ENCODE results near the gene AFAP1L2. TPM values are rescaled to one million over a fixed set of nuclear protein-coding genes. Genes with fewer than 3 reads are reported as not detected.
A peak's percentile ranks its signal among the peaks of the same experiment; 100 is the strongest.

The AFAP1L2 gene
- total RNA-seq, 2 donors from 2014 or later = 1.8 to 3.0 TPM

DNA sequence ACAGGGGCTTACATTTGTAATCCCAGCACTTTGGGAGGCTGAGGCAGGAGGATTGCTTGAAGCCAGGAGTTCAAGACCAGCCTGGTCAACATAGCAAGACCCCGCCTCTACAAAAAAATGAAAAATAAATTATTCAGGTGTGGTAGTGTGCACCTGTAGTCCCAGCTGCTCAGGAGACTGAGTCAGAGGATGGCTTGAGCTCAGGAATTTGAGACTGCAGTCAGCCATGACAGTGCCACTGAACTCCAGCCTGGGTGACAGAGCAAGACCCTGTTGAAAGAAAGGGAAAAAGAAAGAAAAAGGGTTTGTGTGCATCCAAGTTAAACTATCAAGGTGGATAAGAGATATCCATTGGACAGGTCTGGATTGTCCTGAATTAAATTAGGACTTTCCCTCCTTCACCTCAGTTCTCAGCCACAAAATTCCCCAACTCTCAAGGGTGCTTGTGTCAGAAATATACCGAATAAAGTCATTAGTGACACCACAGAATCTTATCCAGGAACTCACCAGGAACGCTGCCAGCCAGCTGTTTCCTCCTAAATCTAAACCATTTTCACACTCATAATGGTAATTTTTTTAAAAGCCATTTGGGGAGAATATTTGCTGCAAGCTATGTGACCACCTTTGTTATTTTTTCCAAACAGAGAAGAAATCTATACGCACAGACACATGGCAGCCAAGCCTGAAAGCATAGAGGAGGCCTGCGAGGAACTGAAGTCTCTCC is 12.0 kb downstream of the AFAP1L2 start:
- peaks cover 11% of the 10 kb centered on the region for H3K4me1 Mint-ChIP-seq
- peaks cover 90% of the 10 kb centered on the region for H3K27me3 Mint-ChIP-seq
- no peaks in the 10 kb centered on the region for H3K9me3 ChIP-seq (ENCODE audit: control insufficient read depth, low read length, poor library complexity, severe bottlenecking)
- ATAC-seq (no peak), DNase-seq (no peak)
- H3K27ac Mint-ChIP-seq = no peak overlapping the region
- H3K4me3 Mint-ChIP-seq = no peak overlapping the region
- no peaks in the 10 kb centered on the region for H3K36me3 Mint-ChIP-seq (ENCODE audit: low read depth)

DNA sequence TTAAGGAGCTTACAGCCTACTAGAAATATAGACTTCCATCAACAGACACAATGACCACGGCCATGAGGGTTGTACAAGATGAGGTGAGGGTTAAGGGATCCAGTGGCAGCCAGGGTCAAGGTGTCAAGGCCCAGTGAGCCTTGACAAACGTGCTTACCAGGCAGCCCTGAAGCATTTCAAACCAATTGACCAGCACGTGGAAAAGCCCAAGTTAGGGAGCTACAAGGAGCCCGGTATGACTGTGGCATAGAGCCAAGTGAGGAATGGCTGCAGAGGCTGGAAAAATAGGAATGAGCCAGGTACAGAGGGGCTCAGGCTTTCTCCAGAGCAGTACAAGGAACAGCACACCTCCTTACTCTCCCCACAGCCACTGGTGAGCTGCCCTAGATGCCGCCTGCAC is 12.7 kb downstream of the AFAP1L2 start:
- DNase-seq (no peak), ATAC-seq (no peak)
- no peaks in the 10 kb centered on the region for H3K36me3 Mint-ChIP-seq (ENCODE audit: low read depth)
- H3K27me3 Mint-ChIP-seq = peaks cover 84% of the 10 kb centered on the region
- H3K4me3 Mint-ChIP-seq = no peak overlapping the region
- H3K9me3 ChIP-seq (ENCODE audit: control insufficient read depth, low read length, poor library complexity, severe bottlenecking) = no peaks in the 10 kb centered on the region
- peaks cover 8% of the 10 kb centered on the region for H3K4me1 Mint-ChIP-seq
- no peak overlapping the region for H3K27ac Mint-ChIP-seq

GRCh38 chr10:114389426-114389825 is 14.9 kb downstream of the AFAP1L2 start:
- H3K27ac Mint-ChIP-seq = no peak overlapping the region
- H3K4me3 Mint-ChIP-seq = no peak overlapping the region
- H3K36me3 Mint-ChIP-seq (ENCODE audit: low read depth) = no peaks in the 10 kb centered on the region
- H3K4me1 Mint-ChIP-seq = peaks cover 8% of the 10 kb centered on the region
- no peak for ATAC-seq
- peaks cover 65% of the 10 kb centered on the region for H3K27me3 Mint-ChIP-seq
- no peaks in the 10 kb centered on the region for H3K9me3 ChIP-seq (ENCODE audit: control insufficient read depth, low read length, poor library complexity, severe bottlenecking)
- DNase-seq = no peak

- H3K36me3 Mint-ChIP-seq (ENCODE audit: low read depth) = no peaks in the 10 kb centered on the region
- H3K9me3 ChIP-seq (ENCODE audit: control insufficient read depth, low read length, poor library complexity, severe bottlenecking) = no peaks in the 10 kb centered on the region
- peaks cover 63% of the 10 kb centered on the region for H3K27me3 Mint-ChIP-seq
- H3K4me1 Mint-ChIP-seq = peaks cover 7% of the 10 kb centered on the region
- no peak overlapping the region for H3K27ac Mint-ChIP-seq
- no peak for DNase-seq
- no peak for ATAC-seq
- no peak overlapping the region for H3K4me3 Mint-ChIP-seq
Measured at GRCh38 chr10:114388275-114388674, 16.0 kb downstream of the AFAP1L2 start.

- H3K4me1 Mint-ChIP-seq = peaks cover 7% of the 10 kb centered on the region
- DNase-seq = no peak
- no peaks in the 10 kb centered on the region for H3K36me3 Mint-ChIP-seq (ENCODE audit: low read depth)
- no peak overlapping the region for H3K4me3 Mint-ChIP-seq
- no peak overlapping the region for H3K27ac Mint-ChIP-seq
- no peak for ATAC-seq
- peaks cover 62% of the 10 kb centered on the region for H3K27me3 Mint-ChIP-seq
- no peaks in the 10 kb centered on the region for H3K9me3 ChIP-seq (ENCODE audit: control insufficient read depth, low read length, poor library complexity, severe bottlenecking)
Measured at GRCh38 chr10:114387784-114388183, 16.5 kb downstream of the AFAP1L2 start.

- H3K9me3 ChIP-seq (ENCODE audit: control insufficient read depth, low read length, poor library complexity, severe bottlenecking) = no peaks in the 10 kb centered on the region
- Mint-ChIP-seq H3K27ac (no peak overlapping the region), H3K4me3 (no peak overlapping the region), H3K36me3 (ENCODE audit: low read depth) (no peaks in the 10 kb centered on the region), H3K4me1 (peaks cover 7% of the 10 kb centered on the region), H3K27me3 (peaks cover 59% of the 10 kb centered on the region)
- ATAC-seq (no peak), DNase-seq (no peak)
Measured at GRCh38 chr10:114386452-114386851, 17.9 kb downstream of the AFAP1L2 start.

DNA sequence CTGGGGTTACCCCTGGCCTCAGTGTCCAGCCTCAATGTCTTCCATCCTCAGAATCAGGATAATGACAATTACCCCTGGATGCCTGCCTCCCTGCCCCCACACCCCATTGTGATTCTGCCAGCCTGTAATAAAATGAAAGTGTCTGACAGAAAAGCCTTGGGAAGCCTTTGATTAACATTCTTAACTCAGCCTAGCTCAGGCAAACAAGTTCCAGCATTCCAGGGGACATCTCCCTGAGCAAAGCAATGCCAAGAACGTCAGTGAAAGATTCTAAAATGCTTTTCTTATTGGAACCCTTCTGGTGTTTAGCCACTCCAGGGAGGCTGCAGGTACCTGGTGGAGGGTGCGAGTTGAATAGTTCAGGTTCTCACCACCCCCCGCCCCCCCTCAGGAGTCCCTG is 18.7 kb downstream of the AFAP1L2 start:
- H3K27me3 Mint-ChIP-seq = peaks cover 59% of the 10 kb centered on the region
- H3K27ac Mint-ChIP-seq = no peak overlapping the region
- peaks cover 7% of the 10 kb centered on the region for H3K4me1 Mint-ChIP-seq
- no peak for DNase-seq
- no peak overlapping the region for H3K4me3 Mint-ChIP-seq
- H3K36me3 Mint-ChIP-seq (ENCODE audit: low read depth) = no peaks in the 10 kb centered on the region
- no peak for ATAC-seq
- H3K9me3 ChIP-seq (ENCODE audit: control insufficient read depth, low read length, poor library complexity, severe bottlenecking) = no peaks in the 10 kb centered on the region

- H3K27ac Mint-ChIP-seq = no peak overlapping the region
- ATAC-seq (no peak), DNase-seq (no peak)
- peaks cover 7% of the 10 kb centered on the region for H3K4me1 Mint-ChIP-seq
- no peaks in the 10 kb centered on the region for H3K36me3 Mint-ChIP-seq (ENCODE audit: low read depth)
- no peak overlapping the region for H3K4me3 Mint-ChIP-seq
- H3K9me3 ChIP-seq (ENCODE audit: control insufficient read depth, low read length, poor library complexity, severe bottlenecking) = no peaks in the 10 kb centered on the region
- H3K27me3 Mint-ChIP-seq = peaks cover 59% of the 10 kb centered on the region
Measured at GRCh38 chr10:114384601-114385000, 19.7 kb downstream of the AFAP1L2 start.

DNA sequence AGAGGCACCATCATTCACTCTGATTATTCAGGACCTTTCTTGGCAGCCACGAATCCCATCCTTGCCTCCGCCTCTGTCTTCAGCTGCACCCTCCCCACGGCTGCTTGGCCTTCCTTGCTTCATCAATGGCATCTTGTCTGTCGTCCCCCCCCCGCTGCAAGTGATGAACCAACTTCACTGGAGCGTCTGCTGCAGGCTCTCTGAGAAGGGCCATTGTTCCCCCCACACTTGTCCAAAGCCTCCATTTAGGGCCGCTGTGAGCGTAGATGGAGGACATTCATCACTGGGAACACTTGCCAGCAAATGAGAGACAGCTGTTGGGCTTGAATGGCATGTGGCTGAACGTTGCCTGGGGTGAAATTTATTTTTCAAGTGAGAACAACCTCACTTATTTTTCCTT is 20.1 kb downstream of the AFAP1L2 start:
- Mint-ChIP-seq H3K27ac (no peak overlapping the region), H3K4me3 (peak overlapping the region; percentile 25), H3K36me3 (ENCODE audit: low read depth) (no peaks in the 10 kb centered on the region), H3K4me1 (peaks cover 7% of the 10 kb centered on the region), H3K27me3 (peaks cover 59% of the 10 kb centered on the region)
- H3K9me3 ChIP-seq (ENCODE audit: control insufficient read depth, low read length, poor library complexity, severe bottlenecking) = no peaks in the 10 kb centered on the region
- ATAC-seq (no peak), DNase-seq (no peak)

DNA sequence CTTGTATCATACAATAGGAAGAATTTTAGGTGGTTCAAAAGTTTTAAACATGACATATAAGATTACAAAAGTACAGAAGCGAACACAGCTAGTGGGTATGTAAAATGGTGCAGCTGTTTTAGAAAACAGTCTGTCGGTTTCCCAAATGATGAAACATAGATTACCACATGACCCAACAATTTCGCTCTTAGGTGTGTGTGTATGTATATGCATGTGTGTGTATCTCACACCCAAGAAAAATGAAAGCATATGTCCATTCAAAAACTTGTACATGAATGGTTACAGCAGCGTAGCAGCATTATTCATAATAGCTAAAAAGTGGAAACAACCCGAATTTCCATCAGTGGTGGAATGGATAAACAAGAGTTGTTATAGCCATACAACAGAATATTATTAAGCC is 23.5 kb downstream of the AFAP1L2 start:
- no peak for ATAC-seq
- no peaks in the 10 kb centered on the region for H3K36me3 Mint-ChIP-seq (ENCODE audit: low read depth)

GRCh38 chr10:114380060-114380459 is 24.2 kb downstream of the AFAP1L2 start:
- H3K4me3 Mint-ChIP-seq = no peak overlapping the region
- H3K27me3 Mint-ChIP-seq = peaks cover 77% of the 10 kb centered on the region
- ATAC-seq = no peak
- H3K4me1 Mint-ChIP-seq = no peaks in the 10 kb centered on the region
- DNase-seq = no peak
- no peak overlapping the region for H3K27ac Mint-ChIP-seq
- H3K9me3 ChIP-seq (ENCODE audit: control insufficient read depth, low read length, poor library complexity, severe bottlenecking) = no peaks in the 10 kb centered on the region
- H3K36me3 Mint-ChIP-seq (ENCODE audit: low read depth) = no peaks in the 10 kb centered on the region

More for the DNA sequence above, 23.5 kb downstream of the AFAP1L2 start:
- Mint-ChIP-seq H3K27ac (no peak overlapping the region), H3K4me3 (no peak overlapping the region), H3K4me1 (no peaks in the 10 kb centered on the region), H3K27me3 (peaks cover 72% of the 10 kb centered on the region)
- no peaks in the 10 kb centered on the region for H3K9me3 ChIP-seq (ENCODE audit: control insufficient read depth, low read length, poor library complexity, severe bottlenecking)
- no peak for DNase-seq

DNA sequence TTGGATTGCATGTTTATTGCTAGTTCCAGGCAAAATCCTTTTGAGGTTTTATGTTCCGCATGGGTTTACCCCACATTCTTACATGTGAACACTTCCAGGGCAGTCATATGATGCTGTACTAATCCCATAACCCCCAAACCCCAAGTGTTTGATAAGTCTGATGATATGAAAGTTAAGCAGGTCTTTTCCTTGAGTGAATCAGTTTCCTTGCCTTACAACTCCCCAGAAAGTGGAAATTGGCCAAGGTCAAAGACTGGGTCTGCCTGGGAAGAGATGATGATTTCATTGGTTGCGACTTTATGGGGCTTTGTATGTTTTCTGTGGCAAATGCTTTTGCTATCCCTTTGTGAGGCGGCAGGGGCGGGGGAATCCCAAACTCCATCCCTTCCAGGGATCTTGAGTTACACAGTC is 24.7 kb downstream of the AFAP1L2 start:
- Mint-ChIP-seq H3K4me1 (no peaks in the 10 kb centered on the region), H3K27ac (no peak overlapping the region), H3K4me3 (no peak overlapping the region), H3K27me3 (peaks cover 76% of the 10 kb centered on the region), H3K36me3 (ENCODE audit: low read depth) (no peaks in the 10 kb centered on the region)
- ATAC-seq (no peak), DNase-seq (no peak)
- no peaks in the 10 kb centered on the region for H3K9me3 ChIP-seq (ENCODE audit: control insufficient read depth, low read length, poor library complexity, severe bottlenecking)

- H3K36me3 Mint-ChIP-seq (ENCODE audit: low read depth) = no peaks in the 10 kb centered on the region
- no peaks in the 10 kb centered on the region for H3K4me1 Mint-ChIP-seq
Measured at GRCh38 chr10:114376523-114376922, 27.8 kb downstream of the AFAP1L2 start.

DNA sequence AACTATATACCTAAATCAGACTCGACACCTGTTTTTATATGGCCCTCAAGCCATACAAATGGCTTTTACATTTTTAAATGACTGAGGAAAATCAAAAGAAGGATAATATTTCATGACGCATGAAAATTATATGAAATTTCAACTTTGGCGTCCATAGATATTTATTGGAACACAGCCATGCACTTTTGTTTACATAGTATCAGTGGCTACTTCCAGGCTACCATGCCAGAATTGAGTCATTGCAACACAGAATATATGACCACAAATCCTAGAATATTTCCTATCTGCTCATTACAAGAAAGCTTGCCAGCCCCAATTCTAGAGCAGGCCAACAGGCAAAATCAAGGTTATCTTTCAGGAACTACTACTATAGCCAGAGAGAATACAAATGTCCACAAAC is 29.3 kb downstream of the AFAP1L2 start:
- peaks cover 51% of the 10 kb centered on the region for H3K27me3 Mint-ChIP-seq
- no peaks in the 10 kb centered on the region for H3K36me3 Mint-ChIP-seq (ENCODE audit: low read depth)
- no peaks in the 10 kb centered on the region for H3K9me3 ChIP-seq (ENCODE audit: control insufficient read depth, low read length, poor library complexity, severe bottlenecking)
- H3K27ac Mint-ChIP-seq = no peak overlapping the region
- H3K4me3 Mint-ChIP-seq = no peak overlapping the region
- DNase-seq (no peak), ATAC-seq (no peak)
- H3K4me1 Mint-ChIP-seq = no peaks in the 10 kb centered on the region

More at GRCh38 chr10:114376523-114376922, 27.8 kb downstream of the AFAP1L2 start:
- Mint-ChIP-seq H3K4me3 (no peak overlapping the region), H3K27ac (peak overlapping the region; percentile 10), H3K27me3 (peaks cover 60% of the 10 kb centered on the region)
- DNase-seq (no peak), ATAC-seq (no peak)
- H3K9me3 ChIP-seq (ENCODE audit: control insufficient read depth, low read length, poor library complexity, severe bottlenecking) = no peaks in the 10 kb centered on the region

All from T-helper 17 cell (primary cell).